ENCODE measurements around the gene CHAC1.
"Not testable (repeated sequence)": the region's sequence is repeated elsewhere in the genome, so short reads cannot be mapped to it uniquely, and the experiment has no call there.

CHAC1 gene

DNA sequence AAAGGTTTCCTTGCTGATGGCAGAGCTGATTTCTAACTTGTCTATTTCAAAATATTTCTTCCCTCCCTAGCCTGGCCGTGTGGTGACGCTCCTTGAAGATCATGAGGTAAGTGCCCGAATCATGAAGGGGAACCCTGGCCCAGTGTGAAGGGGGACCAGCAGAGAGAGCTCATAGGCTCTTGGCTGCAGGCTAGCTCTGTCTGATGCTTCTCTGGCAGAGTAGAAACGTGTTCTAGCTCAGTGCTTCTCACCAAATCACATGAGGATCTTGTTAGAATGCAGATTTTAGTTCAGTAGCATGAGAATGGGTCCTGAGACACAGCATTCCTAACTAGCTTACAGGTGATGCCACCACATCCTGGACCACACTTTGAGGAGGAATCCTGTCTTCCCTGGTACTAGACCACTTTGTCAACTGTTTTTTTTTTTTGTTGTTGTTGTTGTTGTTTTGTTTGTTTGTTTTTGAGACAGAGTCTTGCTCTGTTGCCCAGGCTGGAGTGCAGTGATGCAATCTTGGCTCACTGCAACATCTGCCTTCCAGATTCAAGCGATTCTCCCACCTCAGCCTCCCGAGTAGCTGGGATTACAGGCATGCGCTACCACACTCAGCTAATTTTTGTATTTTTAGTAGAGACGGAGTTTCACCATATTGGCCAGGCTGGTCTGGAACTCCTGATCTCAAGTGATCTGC lies 1.0 kb downstream of the CHAC1 start:
- H3K4me3 ChIP-seq (ENCODE audit: low read depth in 1 of 2, low read length in 2 of 2): peak overlapping the region in 1 of 2 donors; percentile 80
- H3K36me3 ChIP-seq (ENCODE audit: control insufficient read depth in 1 of 2, insufficient read depth in 2 of 2, low read length in 2 of 2); H3K27ac ChIP-seq (ENCODE audit: low read length); H3K9me3 ChIP-seq (ENCODE audit: control insufficient read depth in 1 of 2, low read length in 2 of 2); H3K27me3 ChIP-seq (ENCODE audit: low read depth, low read length): not testable (repeated sequence)
- peaks cover 4 to 23% of the 10 kb centered on the region in 2 donors for H3K4me1 ChIP-seq (ENCODE audit: control insufficient read depth in 1 of 2, insufficient read depth in 2 of 2, low read length in 2 of 2)

DNA sequence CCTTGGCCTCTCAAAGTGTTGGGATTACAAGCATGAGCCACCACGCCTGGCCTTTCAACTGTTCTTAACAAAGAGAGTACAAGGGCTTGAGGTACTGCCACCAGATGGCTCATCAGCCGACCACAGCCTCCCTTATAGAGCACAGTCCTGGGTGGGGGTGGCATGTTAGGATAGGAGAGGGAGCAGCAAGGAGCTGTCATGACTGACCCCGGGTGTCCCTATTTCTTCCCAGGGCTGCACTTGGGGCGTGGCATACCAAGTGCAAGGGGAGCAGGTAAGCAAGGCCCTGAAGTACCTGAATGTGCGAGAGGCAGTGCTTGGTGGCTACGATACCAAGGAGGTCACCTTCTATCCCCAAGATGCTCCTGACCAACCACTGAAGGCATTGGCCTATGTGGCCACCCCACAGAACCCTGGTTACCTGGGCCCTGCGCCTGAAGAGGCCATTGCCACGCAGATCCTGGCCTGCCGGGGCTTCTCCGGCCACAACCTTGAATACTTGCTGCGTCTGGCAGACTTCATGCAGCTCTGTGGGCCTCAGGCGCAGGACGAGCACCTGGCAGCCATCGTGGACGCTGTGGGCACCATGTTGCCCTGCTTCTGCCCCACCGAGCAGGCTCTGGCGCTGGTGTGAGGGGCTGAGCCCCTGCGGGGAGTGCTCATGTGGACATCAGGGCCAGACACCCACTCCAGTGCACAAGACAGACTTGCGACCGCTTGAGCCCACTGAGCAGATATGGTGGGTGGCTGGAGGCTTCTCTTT lies 2.1 kb downstream of the CHAC1 start:
- H3K4me1 ChIP-seq (ENCODE audit: control insufficient read depth in 1 of 2, insufficient read depth in 2 of 2, low read length in 2 of 2): peaks cover 4 to 23% of the 10 kb centered on the region in 2 donors
- no peak overlapping the region for H3K27ac ChIP-seq (ENCODE audit: low read length)
- H3K4me3 ChIP-seq (ENCODE audit: low read depth in 1 of 2, low read length in 2 of 2): no peak overlapping the region
- H3K9me3 ChIP-seq (ENCODE audit: control insufficient read depth in 1 of 2, low read length in 2 of 2): no peaks in the 10 kb centered on the region
- H3K27me3 ChIP-seq (ENCODE audit: low read depth, low read length): no peaks in the 10 kb centered on the region
- no peaks in the 10 kb centered on the region for H3K36me3 ChIP-seq (ENCODE audit: control insufficient read depth in 1 of 2, insufficient read depth in 2 of 2, low read length in 2 of 2)

DNA sequence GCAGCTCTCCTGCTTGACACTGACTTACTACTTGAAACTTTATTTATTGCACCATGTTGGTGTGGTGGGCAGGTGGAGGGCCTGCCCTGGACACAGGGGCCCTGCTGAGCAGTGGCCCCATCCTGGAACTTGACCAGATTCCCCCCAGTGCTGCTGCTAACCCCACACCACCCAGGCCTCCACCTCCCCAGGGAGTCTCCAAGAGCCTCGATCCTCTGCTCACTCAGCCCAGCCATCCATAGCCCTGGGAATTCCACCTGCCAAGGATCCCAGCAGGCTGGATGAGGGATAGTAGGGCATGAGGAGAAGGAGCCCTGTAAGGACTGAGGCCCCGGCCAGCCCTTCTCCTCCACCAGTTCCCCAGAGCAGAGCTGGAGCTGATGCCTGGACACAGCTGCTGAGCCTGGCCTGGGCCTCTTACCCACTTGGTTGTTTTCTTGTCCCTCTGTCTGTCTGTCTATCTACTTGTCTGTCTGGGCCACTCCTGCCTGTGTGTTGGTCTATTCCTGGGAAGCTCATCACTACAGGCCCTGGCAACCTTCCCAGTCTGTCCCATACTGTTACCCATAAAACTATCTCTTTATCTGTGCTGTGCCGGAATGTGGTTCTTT lies 2.8 kb downstream of the CHAC1 start:
- Histone ChIP-seq H3K4me3 (ENCODE audit: low read depth in 1 of 2, low read length in 2 of 2) (no peak overlapping the region), H3K27ac (ENCODE audit: low read length) (peak overlapping the region; percentile 13)

DNA sequence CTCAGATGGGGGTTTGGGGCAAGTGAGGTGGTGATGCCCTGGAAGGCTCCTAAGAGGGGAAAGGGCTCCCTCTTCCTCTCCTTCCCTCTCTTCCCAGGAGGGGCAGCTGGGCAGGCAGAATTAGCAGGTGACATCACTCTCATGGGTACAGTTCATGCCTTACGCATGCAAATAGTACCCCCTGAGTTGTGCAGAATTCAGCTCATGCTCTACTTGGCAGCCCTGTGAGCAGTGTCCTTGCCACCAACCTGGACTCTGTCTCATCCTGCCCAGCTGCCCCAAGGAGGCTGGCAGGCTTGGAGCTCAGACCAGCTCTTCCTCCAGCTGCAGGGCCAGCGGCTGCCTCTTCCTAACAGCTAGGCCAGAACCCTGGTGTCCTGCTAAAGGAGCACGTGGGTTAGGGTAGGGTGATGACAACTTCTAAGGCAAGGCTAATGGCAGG lies 3.3 kb downstream of the CHAC1 start:
- Histone ChIP-seq H3K27ac (ENCODE audit: low read length) (no peak overlapping the region), H3K4me1 (ENCODE audit: control insufficient read depth in 1 of 2, insufficient read depth in 2 of 2, low read length in 2 of 2) (peaks cover 4 to 23% of the 10 kb centered on the region in 2 donors), H3K9me3 (ENCODE audit: control insufficient read depth in 1 of 2, low read length in 2 of 2) (no peaks in the 10 kb centered on the region), H3K36me3 (ENCODE audit: control insufficient read depth in 1 of 2, insufficient read depth in 2 of 2, low read length in 2 of 2) (no peaks in the 10 kb centered on the region), H3K27me3 (ENCODE audit: low read depth, low read length) (no peaks in the 10 kb centered on the region), H3K4me3 (ENCODE audit: low read depth in 1 of 2, low read length in 2 of 2) (no peak overlapping the region)

More for the DNA sequence above, 2.8 kb downstream of the CHAC1 start:
- H3K27me3 ChIP-seq (ENCODE audit: low read depth, low read length): no peaks in the 10 kb centered on the region
- no peaks in the 10 kb centered on the region for H3K9me3 ChIP-seq (ENCODE audit: control insufficient read depth in 1 of 2, low read length in 2 of 2)
- no peaks in the 10 kb centered on the region for H3K36me3 ChIP-seq (ENCODE audit: control insufficient read depth in 1 of 2, insufficient read depth in 2 of 2, low read length in 2 of 2)
- H3K4me1 ChIP-seq (ENCODE audit: control insufficient read depth in 1 of 2, insufficient read depth in 2 of 2, low read length in 2 of 2): peaks cover 4 to 23% of the 10 kb centered on the region in 2 donors

DNA sequence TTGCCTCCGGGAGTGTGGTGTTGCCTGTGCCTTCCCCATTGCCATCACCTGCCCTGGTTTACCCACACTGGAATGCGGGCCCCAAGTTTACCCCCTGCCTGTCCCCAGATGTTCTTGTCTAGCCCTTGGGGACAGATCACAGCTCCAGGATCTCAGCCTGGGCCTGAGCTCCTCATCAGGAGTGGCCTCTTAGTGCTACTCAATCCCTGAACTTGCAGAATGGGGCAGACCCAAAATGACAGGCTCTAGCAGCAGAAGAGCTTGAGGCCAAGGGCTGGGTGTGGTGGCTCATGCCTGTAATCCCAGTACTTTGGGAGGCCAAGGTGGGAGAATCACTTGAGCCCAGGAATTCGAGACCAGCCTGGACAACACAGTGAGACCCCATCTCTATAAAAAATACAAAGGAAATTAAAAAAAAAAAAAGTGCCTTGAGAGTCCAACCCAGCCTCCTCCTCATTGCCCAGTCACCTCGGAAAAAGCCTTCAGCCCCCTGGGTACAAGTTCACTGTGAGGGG lies 3.8 kb downstream of the CHAC1 start:
- Histone ChIP-seq H3K27me3 (ENCODE audit: low read depth, low read length) (no peaks in the 10 kb centered on the region), H3K36me3 (ENCODE audit: control insufficient read depth in 1 of 2, insufficient read depth in 2 of 2, low read length in 2 of 2) (no peaks in the 10 kb centered on the region), H3K27ac (ENCODE audit: low read length) (no peak overlapping the region), H3K4me3 (ENCODE audit: low read depth in 1 of 2, low read length in 2 of 2) (no peak overlapping the region), H3K9me3 (ENCODE audit: control insufficient read depth in 1 of 2, low read length in 2 of 2) (no peaks in the 10 kb centered on the region), H3K4me1 (ENCODE audit: control insufficient read depth in 1 of 2, insufficient read depth in 2 of 2, low read length in 2 of 2) (peaks cover 4 to 23% of the 10 kb centered on the region in 2 donors)

DNA sequence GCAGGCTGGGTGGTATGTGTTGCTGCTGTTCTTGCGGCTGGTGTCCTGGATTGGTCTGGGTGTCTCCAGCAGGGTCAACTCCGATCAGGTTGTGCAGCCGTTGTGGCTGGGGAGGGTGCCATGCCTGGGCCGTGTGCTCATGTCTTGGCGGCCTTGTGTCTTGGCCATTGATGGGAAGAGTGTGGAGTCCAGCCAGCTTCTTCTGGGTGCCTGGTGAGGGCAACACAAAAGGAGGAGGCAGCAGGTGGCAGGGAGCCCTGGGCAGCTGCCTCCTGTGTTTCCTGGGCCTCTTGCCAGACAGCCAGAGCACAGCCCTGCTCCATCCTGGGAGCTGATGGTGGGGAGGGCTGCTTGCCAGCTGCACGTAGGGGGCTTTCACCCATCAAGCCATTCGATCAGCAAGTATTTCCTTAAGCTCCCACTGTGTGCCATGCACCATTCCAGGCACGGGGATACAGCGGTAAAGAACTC lies 4.3 kb downstream of the CHAC1 start:
- Histone ChIP-seq H3K27ac (ENCODE audit: low read length) (no peak overlapping the region), H3K4me1 (ENCODE audit: control insufficient read depth in 1 of 2, insufficient read depth in 2 of 2, low read length in 2 of 2) (peaks cover 4 to 18% of the 10 kb centered on the region in 2 donors), H3K4me3 (ENCODE audit: low read depth in 1 of 2, low read length in 2 of 2) (no peak overlapping the region), H3K27me3 (ENCODE audit: low read depth, low read length) (no peaks in the 10 kb centered on the region), H3K9me3 (ENCODE audit: control insufficient read depth in 1 of 2, low read length in 2 of 2) (no peaks in the 10 kb centered on the region), H3K36me3 (ENCODE audit: control insufficient read depth in 1 of 2, insufficient read depth in 2 of 2, low read length in 2 of 2) (no peaks in the 10 kb centered on the region)

DNA sequence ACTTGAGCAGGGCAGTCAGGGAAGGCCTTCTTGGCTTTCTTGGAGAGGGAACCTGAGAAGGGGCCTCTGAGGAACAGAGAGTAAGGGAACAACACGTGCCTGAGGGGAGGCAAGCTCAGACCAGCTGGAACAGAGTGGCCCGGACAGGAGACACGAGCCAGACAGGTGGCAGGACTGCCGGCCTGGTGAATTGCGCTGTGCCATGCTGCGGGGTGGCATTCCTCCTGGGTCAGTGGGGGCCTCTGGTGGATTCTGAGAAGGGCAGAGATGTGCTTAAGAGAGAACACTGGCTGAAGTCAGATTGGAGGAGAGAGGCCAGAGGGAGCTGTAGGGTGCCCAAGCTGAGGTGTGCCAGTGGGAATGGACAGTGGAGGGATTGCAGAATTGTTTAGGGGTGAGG lies 4.9 kb downstream of the CHAC1 start:
- no peaks in the 10 kb centered on the region for H3K9me3 ChIP-seq (ENCODE audit: control insufficient read depth in 1 of 2, low read length in 2 of 2)
- H3K4me1 ChIP-seq (ENCODE audit: control insufficient read depth in 1 of 2, insufficient read depth in 2 of 2, low read length in 2 of 2): peaks cover 4 to 17% of the 10 kb centered on the region in 2 donors
- H3K4me3 ChIP-seq (ENCODE audit: low read depth in 1 of 2, low read length in 2 of 2): no peak overlapping the region
- H3K27me3 ChIP-seq (ENCODE audit: low read depth, low read length): no peaks in the 10 kb centered on the region
- no peak overlapping the region for H3K27ac ChIP-seq (ENCODE audit: low read length)
- no peaks in the 10 kb centered on the region for H3K36me3 ChIP-seq (ENCODE audit: control insufficient read depth in 1 of 2, insufficient read depth in 2 of 2, low read length in 2 of 2)

DNA sequence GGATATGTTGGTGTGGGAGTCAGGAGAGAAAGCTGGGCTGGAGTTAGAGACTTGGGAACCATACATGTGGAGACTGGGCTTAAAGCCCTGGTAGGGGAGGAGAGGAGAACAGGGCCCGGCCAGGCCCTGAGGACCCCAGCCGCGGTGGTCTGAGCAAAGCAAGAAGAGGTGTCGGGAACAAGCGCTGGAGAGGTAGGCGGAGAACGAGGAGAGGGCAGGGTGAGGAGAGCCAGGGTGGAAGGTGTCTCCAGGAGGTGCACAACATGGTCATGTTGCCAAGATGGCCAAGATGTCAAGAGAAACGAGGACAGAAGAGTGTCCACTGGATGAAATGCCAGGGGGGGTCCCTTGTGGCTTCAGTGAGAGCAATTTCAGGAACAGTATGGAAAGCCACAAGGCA lies 5.5 kb downstream of the CHAC1 start:
- Histone ChIP-seq H3K36me3 (ENCODE audit: control insufficient read depth in 1 of 2, insufficient read depth in 2 of 2, low read length in 2 of 2) (no peaks in the 10 kb centered on the region), H3K27ac (ENCODE audit: low read length) (no peak overlapping the region), H3K4me1 (ENCODE audit: control insufficient read depth in 1 of 2, insufficient read depth in 2 of 2, low read length in 2 of 2) (peaks cover 4 to 15% of the 10 kb centered on the region in 2 donors), H3K4me3 (ENCODE audit: low read depth in 1 of 2, low read length in 2 of 2) (no peak overlapping the region), H3K27me3 (ENCODE audit: low read depth, low read length) (no peaks in the 10 kb centered on the region), H3K9me3 (ENCODE audit: control insufficient read depth in 1 of 2, low read length in 2 of 2) (no peaks in the 10 kb centered on the region)

DNA sequence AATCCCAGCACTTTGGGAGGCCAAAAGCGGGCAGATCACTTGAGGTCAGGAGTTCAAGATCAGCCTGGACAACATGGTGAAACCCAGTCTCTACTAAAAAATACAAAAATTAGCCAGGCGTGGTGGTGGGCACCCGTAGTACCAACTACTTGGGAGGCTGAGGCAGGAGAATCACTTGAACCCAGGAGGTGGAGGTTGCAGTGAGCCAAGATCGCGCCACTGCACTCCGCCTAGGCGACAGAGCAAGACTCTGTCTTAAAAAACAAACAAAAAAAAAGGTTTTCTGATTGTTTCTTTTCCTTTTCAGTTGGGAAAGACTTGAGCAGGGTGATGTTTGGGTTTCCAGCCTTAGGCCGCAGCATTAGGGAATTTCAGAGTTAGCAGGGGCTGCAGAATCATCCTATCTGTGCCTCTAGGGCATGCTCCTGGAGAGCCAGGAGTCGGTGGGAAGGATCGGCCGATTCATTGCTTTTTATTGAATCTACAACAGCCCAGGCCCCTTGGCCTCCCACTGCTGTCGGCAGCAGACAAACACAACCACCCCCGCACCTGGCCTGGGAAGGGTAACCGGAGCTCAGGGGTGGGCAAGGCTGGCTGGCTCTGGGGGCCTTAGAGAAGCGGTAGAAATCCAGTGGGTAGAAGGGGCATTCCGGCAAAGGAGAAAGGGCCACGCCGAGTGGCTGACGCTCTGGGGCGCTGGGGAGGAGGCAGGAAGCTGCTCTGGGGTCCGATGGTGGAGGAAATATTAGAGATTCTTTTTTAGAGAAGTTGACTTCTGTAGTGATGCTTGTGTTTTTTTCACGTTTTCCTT lies 6.3 kb downstream of the CHAC1 start:
- Histone ChIP-seq H3K27me3 (ENCODE audit: low read depth, low read length) (no peaks in the 10 kb centered on the region), H3K36me3 (ENCODE audit: control insufficient read depth in 1 of 2, insufficient read depth in 2 of 2, low read length in 2 of 2) (no peaks in the 10 kb centered on the region), H3K4me3 (ENCODE audit: low read depth in 1 of 2, low read length in 2 of 2) (no peak overlapping the region), H3K27ac (ENCODE audit: low read length) (no peak overlapping the region), H3K4me1 (ENCODE audit: control insufficient read depth in 1 of 2, insufficient read depth in 2 of 2, low read length in 2 of 2) (peaks cover 0 to 11% of the 10 kb centered on the region in 2 donors), H3K9me3 (ENCODE audit: control insufficient read depth in 1 of 2, low read length in 2 of 2) (no peaks in the 10 kb centered on the region)

DNA sequence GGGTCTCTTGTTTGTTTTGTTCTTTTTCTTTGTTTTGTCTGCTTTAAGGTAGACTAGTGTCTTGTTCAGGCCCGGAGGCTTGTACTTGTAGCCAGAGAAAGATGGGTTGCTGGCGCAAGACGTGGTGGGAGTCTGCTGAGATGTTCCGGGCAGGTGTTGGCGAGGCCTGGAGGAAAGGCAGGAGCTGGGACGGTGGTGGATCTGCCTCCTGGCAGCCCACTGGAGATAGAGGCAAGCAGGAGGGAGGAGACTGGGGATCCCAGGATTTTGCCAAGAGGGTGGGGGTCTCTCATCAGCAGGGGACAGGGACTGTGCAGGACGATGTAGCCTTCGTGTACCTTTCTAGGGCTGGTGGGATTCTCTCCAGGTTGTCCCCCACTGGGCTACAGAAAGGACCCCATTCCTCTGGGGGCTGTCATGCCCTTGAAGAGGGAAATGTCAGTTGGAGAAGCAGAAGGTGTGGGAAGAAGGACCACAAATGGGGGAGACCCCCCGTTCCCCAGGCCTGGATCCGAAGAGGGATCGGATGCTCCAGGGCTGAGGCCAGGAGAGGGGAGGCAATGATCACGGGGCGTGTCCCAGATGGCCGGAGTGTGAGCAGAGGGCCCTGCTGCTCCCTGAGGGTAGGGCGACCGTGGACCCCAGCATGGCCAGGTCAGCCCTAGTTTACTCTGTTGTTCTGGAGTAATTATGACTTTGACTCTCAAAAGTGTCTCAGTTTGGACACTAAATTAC lies 7.0 kb downstream of the CHAC1 start:
- no peaks in the 10 kb centered on the region for H3K27me3 ChIP-seq (ENCODE audit: low read depth, low read length)
- H3K9me3 ChIP-seq (ENCODE audit: control insufficient read depth in 1 of 2, low read length in 2 of 2): no peaks in the 10 kb centered on the region
- no peak overlapping the region for H3K27ac ChIP-seq (ENCODE audit: low read length)
- no peak overlapping the region for H3K4me3 ChIP-seq (ENCODE audit: low read depth in 1 of 2, low read length in 2 of 2)
- H3K4me1 ChIP-seq (ENCODE audit: control insufficient read depth in 1 of 2, insufficient read depth in 2 of 2, low read length in 2 of 2): peaks cover 0 to 11% of the 10 kb centered on the region in 2 donors
- no peaks in the 10 kb centered on the region for H3K36me3 ChIP-seq (ENCODE audit: control insufficient read depth in 1 of 2, insufficient read depth in 2 of 2, low read length in 2 of 2)

Data from muscle layer of duodenum (tissue), 2 donors.